Astrocyte (in vitro differentiated cells and primary cell): Measurements from ENCODE around the gene TSBP1. TPM values are rescaled to one million over a fixed set of nuclear protein-coding genes. Genes with fewer than 3 reads are reported as not detected.

Experiments
- DNase-seq: peaks from one replicate; pipeline ENCODE4 v3.0.0-alpha.2; 2010; ENCODE audit warnings: low read depth
- FAIRE-seq: peaks from 2 replicates; lab custom pipeline; 2011; peaks lifted over from hg19 to GRCh38; lab: Jason Lieb, UNC
- H2AFZ ChIP-seq: 2 replicates; pipeline ENCODE4 v1.6.0; 2012; ENCODE audit warnings: low read depth, low read length, inconsistent platforms
- H3K27ac ChIP-seq: 2 replicates; pipeline ENCODE4 v1.5.1; 2011; ENCODE audit warnings: low read depth, low read length, inconsistent platforms
- H3K27me3 ChIP-seq: 2 replicates; pipeline ENCODE4 v1.6.0; 2011; ENCODE audit warnings: low read length, inconsistent platforms; ENCODE audit not compliant: insufficient read depth
- H3K36me3 ChIP-seq: 2 replicates; pipeline ENCODE4 v1.5.1; 2011; ENCODE audit warnings: low read length, inconsistent platforms; ENCODE audit not compliant: insufficient read depth
- H3K4me1 ChIP-seq: 2 replicates; pipeline ENCODE4 v1.5.1; 2011; ENCODE audit warnings: low read length, inconsistent platforms; ENCODE audit not compliant: insufficient read depth
- H3K4me2 ChIP-seq: 2 replicates; pipeline ENCODE4 v1.6.0; 2012; ENCODE audit warnings: low read length, inconsistent platforms
- H3K4me3 ChIP-seq: 2 replicates; pipeline ENCODE4 v1.5.1; 2011; ENCODE audit warnings: low read depth, mild to moderate bottlenecking, low read length, inconsistent platforms; ENCODE audit not compliant: insufficient read depth
- H3K79me2 ChIP-seq: 2 replicates; pipeline ENCODE4 v1.6.0; 2012; ENCODE audit warnings: mild to moderate bottlenecking, low read length, inconsistent platforms; ENCODE audit not compliant: insufficient read depth
- H3K9ac ChIP-seq: 2 replicates; pipeline ENCODE4 v1.6.0; 2012; ENCODE audit warnings: mild to moderate bottlenecking, low read length, inconsistent platforms
- H3K9me3 ChIP-seq: 2 replicates; pipeline ENCODE4 v1.5.1; 2012; ENCODE audit warnings: low read depth, mild to moderate bottlenecking, low read length, inconsistent platforms; ENCODE audit not compliant: insufficient read depth
- H4K20me1 ChIP-seq: 2 replicates; pipeline ENCODE4 v1.6.0; 2012; ENCODE audit warnings: low read length, inconsistent platforms; ENCODE audit not compliant: insufficient read depth
- H3K27ac Mint-ChIP-seq: one replicate; pipeline ENCODE4 v1.8.0; 2021; ENCODE audit warnings: mild to moderate bottlenecking, mixed read lengths; ENCODE audit not compliant: unreplicated experiment
- H3K27me3 Mint-ChIP-seq: one replicate; pipeline ENCODE4 v1.8.0; 2021; ENCODE audit warnings: low read depth, mixed read lengths; ENCODE audit not compliant: unreplicated experiment
- H3K36me3 Mint-ChIP-seq: one replicate; pipeline ENCODE4 v1.8.0; 2021; ENCODE audit warnings: low read depth, mixed read lengths; ENCODE audit not compliant: unreplicated experiment
- H3K4me1 Mint-ChIP-seq: one replicate; pipeline ENCODE4 v1.8.0; 2021; ENCODE audit warnings: low read depth, mixed read lengths; ENCODE audit not compliant: unreplicated experiment
- H3K4me3 Mint-ChIP-seq: one replicate; pipeline ENCODE4 v1.8.0; 2021; ENCODE audit warnings: mild to moderate bottlenecking, moderate library complexity, mixed read lengths; ENCODE audit not compliant: unreplicated experiment
- H3K9me3 Mint-ChIP-seq: one replicate; pipeline ENCODE4 v1.8.0; 2021; ENCODE audit warnings: mild to moderate bottlenecking, mixed read lengths; ENCODE audit not compliant: unreplicated experiment
- CTCF ChIP-seq: IDR thresholded peaks from 2 replicates; pipeline ENCODE4 v1.5.1; 2011; ENCODE audit warnings: low read depth, mild to moderate bottlenecking, inconsistent platforms, low read length, moderate library complexity; ENCODE audit not compliant: insufficient read depth
- EZH2 ChIP-seq: IDR thresholded peaks from 2 replicates; pipeline ENCODE4 v1.6.1; 2012; ENCODE audit warnings: mild to moderate bottlenecking, low read length, inconsistent platforms; ENCODE audit not compliant: insufficient read depth
- total RNA-seq: library from RNA; stranded (reverse); gene quantifications from 2 replicates; pipeline ENCODE4 v1.2.1, GENCODE V29; 2021

Gene TSBP1
- total RNA-seq, 1 donor from 2014 or later, result not detected

- Histone ChIP-seq H3K4me3 (no peak overlapping the region), H3K9ac (no peak overlapping the region), H3K4me2 (no peak overlapping the region), H4K20me1 (no peaks in the 10 kb centered on the region), H3K27me3 (peaks cover 18% of the 10 kb centered on the region), H2AFZ (no peak overlapping the region), H3K9me3 (no peaks in the 10 kb centered on the region), H3K4me1 (peaks cover 11% of the 10 kb centered on the region), H3K36me3 (no peaks in the 10 kb centered on the region), H3K27ac (no peak overlapping the region), H3K79me2 (no peaks in the 10 kb centered on the region)
- TF ChIP-seq CTCF (no peak), EZH2 (no peak)
- no peak for DNase-seq
- H3K4me3 Mint-ChIP-seq, result no peak overlapping the region
- peaks cover 50% of the 10 kb centered on the region for H3K27me3 Mint-ChIP-seq
- H3K27ac Mint-ChIP-seq, result no peak overlapping the region
- H3K36me3 Mint-ChIP-seq, result no peaks in the 10 kb centered on the region
- peaks cover 4% of the 10 kb centered on the region for H3K4me1 Mint-ChIP-seq
- H3K9me3 Mint-ChIP-seq, result no peaks in the 10 kb centered on the region
- FAIRE-seq, result no peak
Measured at GRCh38 chr6:32411566-32412327, 40.0 kb upstream of the TSBP1 start.

- DNase-seq, result no peak
- Histone ChIP-seq H3K27me3 (peaks cover 20% of the 10 kb centered on the region), H3K36me3 (no peaks in the 10 kb centered on the region), H3K27ac (no peak overlapping the region), H3K4me3 (no peak overlapping the region), H3K4me2 (no peak overlapping the region), H3K79me2 (no peaks in the 10 kb centered on the region), H3K4me1 (peaks cover 5% of the 10 kb centered on the region), H4K20me1 (no peaks in the 10 kb centered on the region), H2AFZ (no peak overlapping the region), H3K9ac (no peak overlapping the region), H3K9me3 (no peaks in the 10 kb centered on the region)
- FAIRE-seq, result no peak
- no peak overlapping the region for H3K4me3 Mint-ChIP-seq
- TF ChIP-seq EZH2 (no peak), CTCF (no peak)
- no peak overlapping the region for H3K27ac Mint-ChIP-seq
- peaks cover 4% of the 10 kb centered on the region for H3K4me1 Mint-ChIP-seq
- no peaks in the 10 kb centered on the region for H3K9me3 Mint-ChIP-seq
- H3K27me3 Mint-ChIP-seq, result peaks cover 50% of the 10 kb centered on the region
- no peaks in the 10 kb centered on the region for H3K36me3 Mint-ChIP-seq
Measured at GRCh38 chr6:32410906-32411305, 39.2 kb upstream of the TSBP1 start.

- Histone ChIP-seq H4K20me1 (no peaks in the 10 kb centered on the region), H2AFZ (no peak within 1 kb of the TSS), H3K79me2 (no peaks in the 10 kb centered on the region), H3K4me3 (no peak within 1 kb of the TSS), H3K9ac (no peak within 1 kb of the TSS), H3K4me1 (no peaks in the 10 kb centered on the region), H3K27ac (no peak within 1 kb of the TSS), H3K27me3 (peaks cover 26% of the 10 kb centered on the region), H3K36me3 (no peaks in the 10 kb centered on the region), H3K4me2 (no peak within 1 kb of the TSS), H3K9me3 (no peaks in the 10 kb centered on the region)
- FAIRE-seq (no peak), DNase-seq (no peak)
- no peak for TF ChIP-seq CTCF
- TF ChIP-seq EZH2, result no peak
- Mint-ChIP-seq H3K9me3 (no peaks in the 10 kb centered on the region), H3K27me3 (peaks cover 24% of the 10 kb centered on the region), H3K4me3 (no peak within 1 kb of the TSS), H3K4me1 (no peaks in the 10 kb centered on the region), H3K36me3 (no peaks in the 10 kb centered on the region), H3K27ac (no peak within 1 kb of the TSS)
Measured at GRCh38 chr6:32406857-32407256, 35.2 kb upstream of the TSBP1 start, which contains the start of gene BTNL2. Gene BTNL2 (minus strand): TSS chr6:32407181. CDS start chr6:32407123, 58 bp downstream.
